H1 (cell line): ENCODE results near the gene LRRC74B. TPM values are rescaled to one million over a fixed set of nuclear protein-coding genes. Genes with fewer than 3 reads are reported as not detected.

ENCODE experiments used
- CTCF ChIA-PET: fragments of 300-600 bp; sonication (Branson Sonifier 250); formaldehyde crosslinking; loops from one replicate; lab custom pipeline; 2021; ENCODE audit not compliant: partially characterized antibody; lab: Charles Lee
- POLR2A ChIA-PET: fragments of 300-600 bp; sonication (Branson Sonifier 250); formaldehyde crosslinking; loops from one replicate; lab custom pipeline; 2021; ENCODE audit warnings: inconsistent platforms; ENCODE audit not compliant: partially characterized antibody; lab: Charles Lee
- DNase-seq, 2 experiments: peaks; one replicate each; pipeline versions ENCODE4 v3.0.0 to v3.0.0-alpha.2; 2010 to 2022; ENCODE audit warnings: low spot score in 2 of 2, low read depth in 1 of 2, mixed read lengths in 1 of 2
- FAIRE-seq: peaks from 2 replicates; lab custom pipeline; 2011; peaks lifted over from hg19 to GRCh38; lab: Jason Lieb, UNC
- H2AFZ ChIP-seq: 2 replicates; pipeline ENCODE4 v1.8.1; 2012; ENCODE audit warnings: low read length, inconsistent platforms
- H2AK5ac ChIP-seq: 2 replicates; pipeline ENCODE4 v1.6.1; 2013; ENCODE audit warnings: low read depth, low read length
- H2BK120ac ChIP-seq: replicated peaks from 2 replicates; pipeline ENCODE3; 2013; ENCODE audit warnings: low read depth, low read length, inconsistent platforms
- H2BK12ac ChIP-seq: 2 replicates; pipeline ENCODE4 v1.6.1; 2013; ENCODE audit warnings: low read depth, low read length
- H2BK15ac ChIP-seq: 2 replicates; pipeline ENCODE4 v1.6.1; 2013; ENCODE audit warnings: low read length
- H2BK20ac ChIP-seq: 2 replicates; pipeline ENCODE4 v1.6.1; 2013; ENCODE audit warnings: low read length
- H2BK5ac ChIP-seq: 2 replicates; pipeline ENCODE4 v1.6.1; 2013; ENCODE audit warnings: low read depth, low read length
- H3K14ac ChIP-seq: 2 replicates; pipeline ENCODE4 v1.6.1; 2013; ENCODE audit warnings: inconsistent platforms; ENCODE audit not compliant: insufficient read length
- H3K18ac ChIP-seq: 2 replicates; pipeline ENCODE4 v1.6.1; 2013; ENCODE audit warnings: low read length; ENCODE audit errors: extremely low read depth
- H3K23ac ChIP-seq: 2 replicates; pipeline ENCODE4 v1.6.1; 2013; ENCODE audit warnings: inconsistent platforms; ENCODE audit not compliant: insufficient read length
- H3K23me2 ChIP-seq: 2 replicates; pipeline ENCODE4 v1.6.1; 2013; ENCODE audit warnings: low read depth, low read length
- H3K27ac ChIP-seq: 2 replicates; pipeline ENCODE4 v1.6.1; 2011; ENCODE audit warnings: low read depth, low read length, inconsistent platforms
- H3K27me3 ChIP-seq, 4 experiments: replicated peaks in 1 of 4; 1 replicate in 1 of 4; 2 replicates in 3 of 4; pipeline versions ENCODE4 v1.6.1 to v1.8.1; 2011 to 2013; ENCODE audit warnings: low read length in 3 of 4, mild to moderate bottlenecking in 3 of 4, inconsistent platforms in 2 of 4, mixed read lengths in 2 of 4, moderate library complexity in 1 of 4; ENCODE audit not compliant: control insufficient read depth in 3 of 4, insufficient read depth in 3 of 4; ENCODE audit errors: extremely low read depth in 1 of 4
- H3K36me3 ChIP-seq, 4 experiments: 2 replicates each; pipeline versions ENCODE4 v1.6.1 to v1.8.1; 2011 to 2013; ENCODE audit warnings: mild to moderate bottlenecking in 4 of 4, low read length in 3 of 4, moderate library complexity in 2 of 4, control low read depth in 1 of 4, inconsistent platforms in 1 of 4; ENCODE audit not compliant: insufficient read depth in 4 of 4, control insufficient read depth in 2 of 4
- H3K4ac ChIP-seq: replicated peaks from 2 replicates; pipeline ENCODE3; 2013; ENCODE audit warnings: low read length, low read depth, mixed read lengths, inconsistent platforms; ENCODE audit not compliant: insufficient read length
- H3K4me1 ChIP-seq, 4 experiments: replicated peaks in 1 of 4; 1 replicate in 1 of 4; 2 replicates in 3 of 4; pipeline versions ENCODE4 v1.6.1 to v1.8.1; 2011 to 2013; ENCODE audit warnings: low read length in 3 of 4, inconsistent platforms in 2 of 4, mixed read lengths in 1 of 4; ENCODE audit not compliant: insufficient read depth in 4 of 4, control insufficient read depth in 3 of 4
- H3K4me2 ChIP-seq, 2 experiments: 2 replicates each; pipeline versions ENCODE4 v1.6.1 to v1.8.1; 2011 to 2013; ENCODE audit warnings: low read depth in 2 of 2, low read length in 2 of 2, control low read depth in 1 of 2, inconsistent platforms in 1 of 2, mild to moderate bottlenecking in 1 of 2; ENCODE audit not compliant: insufficient read depth in 1 of 2
- H3K4me3 ChIP-seq, 4 experiments: fragments of 200-600, 300-600 bp in 1 of 4; sonication (generic), shearing (Covaris generic), sonication (Bioruptor Twin) in 1 of 4; 2 replicates each; pipeline versions ENCODE4 v1.5.1 to v1.8.1; 2011 to 2016; ENCODE audit warnings: low read length in 4 of 4, low read depth in 3 of 4, control low read depth in 2 of 4, inconsistent platforms in 2 of 4, mild to moderate bottlenecking in 2 of 4, mixed read lengths in 1 of 4, moderate library complexity in 1 of 4; ENCODE audit not compliant: insufficient read depth in 2 of 4; ENCODE audit errors: extremely low read depth in 1 of 4
- H3K56ac ChIP-seq: replicated peaks from 2 replicates; pipeline ENCODE3; 2013; ENCODE audit warnings: low read depth, mild to moderate bottlenecking, mixed read lengths, low read length, inconsistent platforms; ENCODE audit not compliant: insufficient read length
- H3K79me1 ChIP-seq: 2 replicates; pipeline ENCODE4 v1.6.1; 2013; ENCODE audit warnings: low read depth, low read length, control low read depth
- H3K79me2 ChIP-seq, 2 experiments: 2 replicates each; pipeline versions ENCODE4 v1.6.1 to v1.8.1; 2012 to 2013; ENCODE audit warnings: low read length in 2 of 2, mild to moderate bottlenecking in 2 of 2, inconsistent platforms in 1 of 2; ENCODE audit not compliant: insufficient read depth in 2 of 2, control insufficient read depth in 1 of 2
- H3K9ac ChIP-seq, 4 experiments: replicated peaks in 1 of 4; 1 replicate in 1 of 4; 2 replicates in 3 of 4; pipeline versions ENCODE4 v1.6.1 to v1.8.1; 2011 to 2013; ENCODE audit warnings: low read depth in 3 of 4, low read length in 3 of 4, control low read depth in 2 of 4, mild to moderate bottlenecking in 2 of 4, moderate library complexity in 2 of 4, inconsistent platforms in 1 of 4; ENCODE audit errors: extremely low read depth in 1 of 4
- H3K9me3 ChIP-seq, 2 experiments: 2 replicates each; pipeline versions ENCODE4 v1.6.1 to v1.8.1; 2012 to 2013; ENCODE audit warnings: mild to moderate bottlenecking in 2 of 2, moderate library complexity in 2 of 2, control low read depth in 1 of 2, inconsistent platforms in 1 of 2, low read depth in 1 of 2, low read length in 1 of 2, mixed read lengths in 1 of 2; ENCODE audit not compliant: insufficient read depth in 2 of 2
- H4K20me1 ChIP-seq, 2 experiments: replicated peaks in 1 of 2; 2 replicates each; pipeline versions ENCODE3 to v1.8.1; 2011 to 2013; ENCODE audit warnings: inconsistent platforms in 2 of 2, low read length in 2 of 2, mild to moderate bottlenecking in 1 of 2; ENCODE audit not compliant: insufficient read depth in 2 of 2, control insufficient read depth in 1 of 2
- H4K5ac ChIP-seq: 2 replicates; pipeline ENCODE4 v1.6.1; 2013; ENCODE audit warnings: low read length, low read depth, mixed read lengths, inconsistent platforms; ENCODE audit not compliant: insufficient read length
- H4K8ac ChIP-seq: 2 replicates; pipeline ENCODE4 v1.8.0; 2013; ENCODE audit warnings: mild to moderate bottlenecking, moderate library complexity, low read length, inconsistent platforms; ENCODE audit not compliant: insufficient read depth; ENCODE audit errors: extremely low read depth
- H4K91ac ChIP-seq: replicated peaks from 2 replicates; pipeline ENCODE3; 2013; ENCODE audit warnings: low read length, mixed read lengths, inconsistent platforms; ENCODE audit not compliant: insufficient read length
- CBX5 ChIP-seq: fragments of 300-800, 300-1000 bp; sonication (generic); IDR thresholded peaks from 2 replicates; pipeline ENCODE4 v1.7.1; 2016; ENCODE audit warnings: antibody characterized with exemption, low read length, low read depth
- CHD2 ChIP-seq: IDR thresholded peaks from 2 replicates; pipeline ENCODE4 v1.6.1; 2012; ENCODE audit warnings: low read length, improper control_type of control experiment
- CTCF ChIP-seq, 3 experiments: IDR thresholded peaks; 1 replicate in 2 of 3; 2 replicates in 1 of 3; pipeline versions ENCODE4 v1.5.1 to v1.6.1; 2011; ENCODE audit warnings: low read length in 3 of 3, mild to moderate bottlenecking in 3 of 3, inconsistent platforms in 2 of 3, low read depth in 1 of 3, moderate library complexity in 1 of 3; ENCODE audit not compliant: insufficient read depth in 1 of 3; ENCODE audit errors: control extremely low read depth in 1 of 3
- EGR1 ChIP-seq: IDR thresholded peaks from 2 replicates; pipeline ENCODE4 v1.6.1; 2011; ENCODE audit warnings: low read depth, low read length, borderline replicate concordance
- FOSL1 ChIP-seq: IDR thresholded peaks from 2 replicates; pipeline ENCODE4 v1.6.1; 2011; ENCODE audit warnings: mild to moderate bottlenecking, low read depth, low read length, moderate library complexity; ENCODE audit not compliant: insufficient read depth
- POU5F1 ChIP-seq: IDR thresholded peaks from 2 replicates; pipeline ENCODE4 v1.6.1; 2011; ENCODE audit warnings: low read depth, mild to moderate bottlenecking, low read length, moderate library complexity
- RFX5 ChIP-seq: IDR thresholded peaks from 2 replicates; pipeline ENCODE4 v1.6.1; 2011; ENCODE audit warnings: low read depth, low read length, improper control_type of control experiment, borderline replicate concordance
- SIN3A ChIP-seq, 2 experiments: IDR thresholded peaks in 1 of 2; conservative IDR thresholded peaks in 1 of 2; 2 replicates each; pipeline ENCODE4 v1.6.1; 2011 to 2012; ENCODE audit warnings: low read length in 2 of 2, improper control_type of control experiment in 1 of 2, low read depth in 1 of 2, mild to moderate bottlenecking in 1 of 2
- TAF1 ChIP-seq: IDR thresholded peaks from 2 replicates; pipeline ENCODE4 v1.6.1; 2011; ENCODE audit warnings: mild to moderate bottlenecking, low read depth, low read length
- WGBS, 2 experiments: shearing (Covaris generic) in 1 of 2; methylation state at CpG; one replicate each; pipeline versions ENCODE4 v1.1.6 to v1.1.7; 2013 to 2015; ENCODE audit warnings: low lambda C conversion rate in 2 of 2, mixed read lengths in 2 of 2, inconsistent platforms in 1 of 2, low coverage in 1 of 2, missing lambda C conversion rate in 1 of 2; ENCODE audit not compliant: insufficient replicate concordance in 2 of 2, insufficient coverage in 1 of 2, insufficient read length in 1 of 2; ENCODE audit errors: extremely low coverage in 1 of 2, missing lambda C conversion rate in 1 of 2; 5-methylcytosine and 5-hydroxymethylcytosine counted together
- polyA plus RNA-seq, 7 experiments: library from polyadenylated mRNA; depleted of rRNA in 3 of 7; stranded (reverse) in 5 of 7; unstranded in 2 of 7; fragments of >200 nt in 5 of 7; fragments of 200-250 nt in 2 of 7; gene quantifications; 1 replicate in 5 of 7; 2 replicates in 1 of 7; 4 replicates in 1 of 7; pipeline versions ENCODE4 v1.2.1 to v1.2.3, GENCODE V29; 2011 to 2013; ENCODE audit warnings: missing spikeins in 2 of 7, mixed read lengths in 2 of 7
- total RNA-seq: library from RNA; stranded (reverse); fragmentation: NEBNext Ultra II Directional; extraction: Animal tissue kit (Norgen Biotek cat#: 25700); gene quantifications from 2 replicates; pipeline ENCODE4 v1.2.1, GENCODE V29; 2021

The LRRC74B gene
- total and polyA plus RNA-seq, 2 of the 8 experiments (the other 6 are each of a cell fraction or from before 2014, with no cell fraction given): not detected

- no peaks in the 10 kb centered on the region; the same call in 1 of the 2 replicates for H3K79me1 ChIP-seq
- peak within 1 kb of the TSS; percentile 74 for H3K56ac ChIP-seq
- CTCF ChIA-PET: interaction anchor here (0.8 to 1.7 kb wide), 4 partner anchors 11 to 90 kb away, joined by 3 to 5 read pairs (median 4); partner anchors contain the start of gene LZTR1
- H3K4me2 ChIP-seq: peak within 1 kb of the TSS; percentile 68 to 97
- no peak within 1 kb of the TSS for H2BK120ac ChIP-seq
- peaks cover 0 to 4% (median 3%) of the 10 kb centered on the region in 4 experiments; a peak in 4 of 7 replicates for H3K27me3 ChIP-seq
- peak within 1 kb of the TSS; percentile 83 for H4K8ac ChIP-seq
- H3K18ac ChIP-seq: peak within 1 kb of the TSS; percentile 13
- peak within 1 kb of the TSS; percentile 53 for H3K4ac ChIP-seq
- H2BK20ac ChIP-seq: no peak within 1 kb of the TSS
- 81% methylated on average over 12 of the region's 12 CpGs; no CpG with 5 or more reads in 1 of the 2 experiments for WGBS, 2 experiments
- H3K9me3 ChIP-seq: no peaks in the 10 kb centered on the region
- H3K4me3 ChIP-seq: peak within 1 kb of the TSS; percentile 51 to 75 (median 64)
- H3K14ac ChIP-seq: no peak within 1 kb of the TSS
- FAIRE-seq: no peak
- peak within 1 kb of the TSS; percentile 10 for H4K91ac ChIP-seq
- peak within 1 kb of the TSS; percentile 35; the same call in 1 of the 2 replicates for H2AFZ ChIP-seq
- no peak within 1 kb of the TSS for H3K27ac ChIP-seq
- H3K23ac ChIP-seq: no peak within 1 kb of the TSS
- no peaks in the 10 kb centered on the region for H3K79me2 ChIP-seq
- H4K20me1 ChIP-seq: peaks cover 0 to 2% of the 10 kb centered on the region in 2 experiments
- H2BK5ac ChIP-seq: peak within 1 kb of the TSS; percentile 44; the same call in 1 of the 2 replicates
- H3K23me2 ChIP-seq: peaks cover 6% of the 10 kb centered on the region; the same call in 1 of the 2 replicates
- no peaks in the 10 kb centered on the region for H3K36me3 ChIP-seq
- no peak for DNase-seq
- H3K4me1 ChIP-seq: peaks cover 10 to 26% (median 15%) of the 10 kb centered on the region in 4 experiments
- 0 out of 2 replicates have a peak within 1 kb of the TSS, but pooled peaks have one; percentile 25 for H2BK15ac ChIP-seq
- no peak within 1 kb of the TSS for H2AK5ac ChIP-seq
- no peak within 1 kb of the TSS for H2BK12ac ChIP-seq
- peak within 1 kb of the TSS in 1 of 4 experiments; percentile 31; a peak in 2 of 7 replicates for H3K9ac ChIP-seq
- POLR2A ChIA-PET: interaction anchor here (0.8 to 2.2 kb wide), 2 partner anchors 11 to 12 kb away, joined by 3 to 5 read pairs; no protein-coding TSS in a partner anchor
- peak within 1 kb of the TSS; percentile 28 for H4K5ac ChIP-seq
- TF ChIP-seq POU5F1: no peak
- no peak for TF ChIP-seq FOSL1
- no peak for TF ChIP-seq SIN3A (conservative IDR thresholded peaks at IDR 0.05 in 1 of 2, IDR thresholded peaks at IDR 0.05 in 1 of 2; ENCODE audit: low read depth in 1 of 2, low read length in 2 of 2)
- no peak for TF ChIP-seq CTCF (IDR thresholded peaks at IDR 0.05; ENCODE audit: control extremely low read depth in 1 of 3, insufficient read depth in 1 of 3, low read depth in 1 of 3, low read length in 3 of 3)
- TF ChIP-seq RFX5: no peak
- TF ChIP-seq EGR1: no peak
- TF ChIP-seq CBX5: no peak
- no peak for TF ChIP-seq CHD2
- TF ChIP-seq TAF1: no peak
These were observed 30.9 kb upstream of the LRRC74B start, which contains the start of gene P2RX6 for GRCh38 chr22:21014726-21015465. TSS of gene P2RX6 (plus strand) at chr22:21015165. CDS start at chr22:21015175, 10 bp downstream.
